Dermis microvascular lymphatic vessel endothelial cell (primary cell): ENCODE results near the gene KL. TPM values are rescaled to one million over a fixed set of nuclear protein-coding genes. Genes with fewer than 3 reads are reported as not detected.

Experiments used
- DNase-seq, 2 donors: peaks; one replicate each; pipeline versions ENCODE4 v3.0.0 to v3.0.0-alpha.2; 2010; ENCODE audit warnings: low read depth in 2 of 2
- total RNA-seq: library from RNA; depleted of rRNA; stranded (reverse); fragments of >200 nt; gene quantifications from 2 replicates; pipeline ENCODE4 v1.2.1, GENCODE V29; 2014

Gene KL
- total RNA-seq, 1 donor from 2014 or later, result under 0.01 TPM

DNA sequence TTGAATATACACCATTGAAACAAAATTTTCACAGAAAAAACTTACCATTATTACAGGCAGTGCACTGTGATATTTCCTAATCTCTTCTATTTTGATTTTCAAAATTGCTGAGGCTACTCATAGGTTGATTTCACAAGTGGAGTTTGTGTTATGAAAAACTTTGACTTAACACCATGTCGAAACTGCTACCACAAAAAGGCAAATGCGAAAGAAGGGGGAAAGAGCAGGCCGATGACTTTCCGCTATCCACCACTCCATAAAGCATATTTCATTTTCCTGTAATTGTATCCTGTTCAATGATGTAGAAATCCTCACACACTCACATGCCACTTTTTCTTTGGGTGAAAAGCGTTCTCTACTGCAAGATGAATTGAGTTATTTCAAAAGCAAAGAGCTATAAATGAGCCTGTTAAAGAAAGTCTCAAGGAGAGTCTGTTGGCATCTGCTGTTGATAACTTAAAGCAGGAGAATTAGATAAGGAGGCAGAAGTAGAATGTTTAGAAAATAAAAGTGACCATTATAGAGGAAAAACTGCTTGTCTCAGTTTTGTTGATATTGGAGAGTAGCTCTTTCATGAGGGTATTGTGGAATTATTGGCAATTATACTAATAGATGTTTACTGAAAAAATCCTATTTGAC lies 18.8 kb downstream of the KL start:
- DNase-seq, result no peak

DNA sequence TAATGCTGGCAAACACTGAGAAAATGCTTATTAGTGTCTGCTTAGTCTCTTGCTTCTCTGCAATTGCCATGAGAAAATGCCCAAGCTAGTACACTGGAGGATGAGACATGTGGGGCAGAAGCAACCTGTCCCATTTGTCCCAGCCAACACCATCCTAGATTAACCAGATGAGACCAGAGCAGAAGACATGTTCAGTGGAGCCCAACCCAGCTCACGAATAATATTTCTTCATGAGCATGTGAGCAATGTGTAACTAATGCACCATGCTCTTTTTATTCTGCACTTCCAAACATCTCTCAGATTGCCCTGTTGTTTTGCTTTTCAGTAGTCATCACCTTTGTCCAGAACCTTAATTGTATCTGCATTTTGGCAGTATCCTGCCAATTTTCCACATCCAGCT lies 21.4 kb downstream of the KL start:
- no peak for DNase-seq

DNA sequence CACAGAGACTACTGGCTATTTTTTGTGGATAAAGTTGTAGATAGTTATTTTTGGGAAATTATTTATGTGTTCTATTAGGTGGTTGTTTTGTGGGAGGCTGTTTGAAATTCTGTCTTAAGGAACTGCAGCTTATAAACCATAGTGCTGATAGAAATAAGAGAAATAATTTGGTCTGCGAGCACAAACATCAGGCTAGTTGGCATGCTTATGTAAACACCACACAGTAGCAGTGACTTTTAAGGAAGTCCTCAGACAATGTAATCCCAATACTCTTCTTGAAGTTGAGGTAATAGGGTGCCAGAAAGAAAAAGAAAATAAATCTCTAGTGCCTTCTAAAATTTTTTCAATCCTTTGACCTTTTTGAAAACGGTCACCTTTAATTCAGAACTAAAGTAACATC lies 23.9 kb downstream of the KL start:
- no peak for DNase-seq

DNA sequence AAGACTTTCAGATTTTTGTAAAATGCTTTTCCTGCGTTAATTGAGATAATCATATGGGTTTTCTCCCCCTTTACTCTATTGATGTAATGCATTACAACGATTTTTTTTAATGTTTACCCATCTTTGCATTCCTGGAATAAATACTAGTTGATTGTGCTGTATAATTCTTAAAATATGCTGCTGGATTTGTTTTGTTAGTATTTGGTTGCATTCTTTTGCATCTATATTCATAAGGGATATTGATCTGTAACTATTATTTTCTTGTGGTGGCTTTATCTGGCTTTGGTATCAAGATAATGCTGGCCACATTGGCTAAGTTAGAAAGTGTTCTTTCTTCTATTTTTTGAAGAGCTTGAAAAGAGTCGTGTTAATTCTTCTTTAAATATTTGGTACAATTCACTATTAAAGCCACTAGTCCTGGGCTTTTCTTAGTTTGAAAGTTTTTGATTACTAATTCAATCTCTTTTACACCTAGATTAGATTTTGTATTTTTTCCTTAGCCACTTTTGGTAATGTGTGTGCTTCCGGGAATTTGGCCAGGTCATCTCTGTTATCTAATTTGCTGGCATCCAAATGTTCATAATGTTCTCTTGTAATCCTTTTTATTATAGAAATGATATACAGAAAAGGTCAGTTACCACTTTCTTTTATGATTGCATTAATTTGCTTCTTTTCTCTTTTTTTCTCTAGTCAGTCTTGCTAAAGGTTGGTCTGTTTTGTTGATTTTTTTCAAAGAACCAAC lies 29.8 kb downstream of the KL start:
- DNase-seq, result no peak

DNA sequence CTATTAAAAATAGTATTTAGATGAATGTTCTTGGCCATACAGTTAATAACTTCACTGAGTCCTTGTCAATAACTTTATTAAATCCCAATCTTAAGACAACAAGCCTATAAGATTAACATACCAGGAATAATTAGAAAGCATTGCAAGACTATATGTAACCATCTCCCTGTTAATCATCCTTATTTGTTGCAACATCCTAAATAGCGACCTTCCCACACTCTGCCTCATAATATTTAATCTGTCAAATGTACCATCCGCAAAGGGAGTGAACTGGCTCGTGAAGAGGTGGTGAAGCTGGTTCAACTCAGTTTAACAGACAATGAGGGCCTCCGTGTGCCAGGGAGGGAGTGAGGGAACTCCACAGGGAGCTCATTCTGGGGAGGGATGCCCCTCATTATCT lies 33.9 kb downstream of the KL start:
- no peak for DNase-seq

DNA sequence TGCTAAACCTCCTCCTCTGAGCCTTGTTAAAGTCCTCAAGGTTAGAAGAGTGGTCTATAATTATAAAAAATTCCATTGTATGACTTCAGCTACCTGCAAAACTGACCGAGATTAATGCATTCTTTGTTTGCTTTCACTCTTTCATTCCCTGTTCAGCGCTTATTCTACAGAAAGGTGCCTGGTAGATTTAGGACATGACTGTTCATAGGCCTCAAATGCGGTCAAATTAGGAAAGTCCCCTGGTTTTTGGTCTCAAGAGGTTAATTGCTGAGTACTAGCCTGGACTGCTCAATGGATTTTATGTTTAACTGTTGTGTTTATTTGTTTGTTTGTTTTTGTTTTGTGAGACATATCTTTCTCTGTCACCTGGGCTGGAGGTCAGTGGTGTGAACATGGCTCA lies 35.4 kb downstream of the KL start:
- DNase-seq, result no peak

DNA sequence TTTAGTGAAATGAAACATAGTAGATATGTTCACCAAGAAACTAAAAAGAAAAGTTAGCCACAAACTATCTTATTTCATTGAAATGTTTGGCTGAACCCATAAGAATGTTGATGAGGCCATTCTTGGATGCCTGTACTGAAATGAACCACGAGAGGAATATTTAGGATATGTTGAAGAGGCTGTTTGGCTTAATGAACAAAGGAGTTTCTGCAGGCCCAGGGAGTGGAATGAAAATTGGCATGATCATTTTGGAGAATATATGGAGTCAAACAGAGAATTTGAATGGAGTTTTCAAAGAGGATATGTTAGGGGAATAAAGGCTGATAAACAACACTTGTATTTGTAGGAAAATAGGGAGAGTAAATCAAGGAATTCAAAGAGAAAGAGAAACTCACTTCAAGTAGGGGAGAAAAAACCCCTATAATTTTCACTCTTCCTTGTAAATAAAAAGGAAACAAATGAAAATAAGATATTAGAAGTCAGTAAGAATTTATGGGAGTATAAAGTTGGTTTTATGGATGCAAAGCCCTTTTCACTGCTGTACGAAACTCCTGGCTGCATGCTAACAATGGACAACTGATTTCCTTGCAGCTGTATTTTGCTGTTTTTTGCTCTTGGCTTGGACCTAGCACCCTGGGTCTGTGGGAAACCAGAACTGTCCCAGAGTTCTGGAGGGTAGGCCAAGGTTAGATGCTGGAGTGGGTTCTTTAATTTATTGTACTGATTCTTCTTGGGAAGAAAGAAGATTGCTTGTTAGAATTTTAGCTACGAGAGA lies 36.5 kb downstream of the KL start:
- DNase-seq, result no peak

DNA sequence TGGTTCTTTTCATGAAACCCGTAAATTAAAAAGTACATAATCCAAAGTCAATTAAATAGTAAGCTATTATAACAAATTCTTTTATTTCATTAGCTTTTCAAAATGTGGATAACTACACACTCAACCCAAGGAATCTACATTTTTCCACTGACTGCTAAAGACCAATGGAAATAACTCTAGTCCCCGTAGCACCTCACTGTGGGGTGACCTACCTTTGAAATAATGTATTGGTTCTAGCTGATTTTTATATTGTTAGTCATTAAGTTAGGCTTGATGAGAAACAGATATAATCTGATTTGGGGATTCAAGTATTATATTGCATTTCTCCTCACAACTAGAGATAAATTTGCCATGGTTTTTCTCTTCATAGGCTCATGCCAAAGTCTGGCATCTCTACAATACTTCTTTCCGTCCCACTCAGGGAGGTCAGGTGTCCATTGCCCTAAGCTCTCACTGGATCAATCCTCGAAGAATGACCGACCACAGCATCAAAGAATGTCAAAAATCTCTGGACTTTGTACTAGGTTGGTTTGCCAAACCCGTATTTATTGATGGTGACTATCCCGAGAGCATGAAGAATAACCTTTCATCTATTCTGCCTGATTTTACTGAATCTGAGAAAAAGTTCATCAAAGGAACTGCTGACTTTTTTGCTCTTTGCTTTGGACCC lies 37.3 kb downstream of the KL start:
- no peak for DNase-seq

DNA sequence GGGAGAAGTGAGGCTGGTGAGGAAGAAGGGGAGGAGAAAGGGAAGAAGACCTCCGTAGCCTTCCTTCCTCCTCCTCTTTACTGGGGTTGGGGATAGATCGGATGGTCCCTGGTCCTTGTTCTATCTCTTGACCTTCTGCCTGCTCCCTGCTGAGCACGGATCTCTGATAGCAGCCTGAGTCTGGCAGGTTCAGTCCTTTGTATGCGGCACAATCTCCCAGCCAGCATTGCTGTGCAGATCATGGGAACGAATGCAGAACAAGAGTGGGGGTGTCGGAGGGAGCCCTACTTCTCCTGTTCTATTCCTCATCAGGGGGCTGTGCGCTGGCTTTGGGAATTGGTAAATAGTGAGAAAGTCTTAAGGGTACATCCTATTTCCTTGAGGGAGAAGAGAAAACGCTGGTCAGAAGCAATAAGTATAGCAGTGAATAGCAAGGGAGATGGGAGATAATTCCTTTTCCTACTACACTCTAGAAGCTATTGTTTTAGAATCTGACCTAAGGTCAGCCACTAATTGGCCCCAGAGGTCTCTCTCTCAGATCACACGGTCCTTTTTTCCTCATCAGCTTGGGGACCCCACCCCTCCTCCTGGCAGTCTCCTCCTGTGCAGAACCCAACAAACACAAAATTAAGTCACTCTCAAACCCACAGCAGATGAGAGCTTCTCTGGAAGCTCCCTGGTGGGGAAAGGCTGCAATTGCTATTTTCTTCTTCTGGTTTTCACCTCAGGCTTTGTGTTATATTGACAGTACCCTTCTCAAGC lies 41.0 kb downstream of the KL start:
- DNase-seq, result peak in 1 of 2 donors; percentile 21

DNA sequence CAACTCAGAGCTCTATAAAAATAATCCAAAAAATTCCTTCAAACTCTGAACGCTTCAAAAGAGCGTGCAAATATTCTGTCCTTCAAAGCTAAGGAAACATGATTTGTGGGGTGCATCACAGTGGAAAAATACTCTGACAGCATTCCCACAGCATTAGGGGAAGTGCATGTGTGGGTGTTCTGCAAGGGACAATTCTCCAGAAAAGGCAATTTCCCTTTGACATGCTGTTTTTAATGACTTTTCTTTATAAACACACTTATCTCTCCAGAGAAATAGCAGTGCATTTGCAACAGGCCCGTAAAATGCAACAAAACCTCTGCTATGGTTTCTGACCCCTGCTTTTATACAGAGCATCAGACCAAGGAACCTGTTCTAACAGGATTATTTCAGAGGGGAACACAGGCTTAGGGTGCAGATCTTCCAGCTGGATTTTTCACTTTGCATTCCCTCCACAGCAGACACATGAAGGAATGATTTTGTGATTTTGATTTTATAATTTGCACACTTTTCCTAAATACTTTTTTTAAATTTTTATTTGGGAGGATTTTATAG lies 42.6 kb downstream of the KL start:
- DNase-seq, result no peak

DNA sequence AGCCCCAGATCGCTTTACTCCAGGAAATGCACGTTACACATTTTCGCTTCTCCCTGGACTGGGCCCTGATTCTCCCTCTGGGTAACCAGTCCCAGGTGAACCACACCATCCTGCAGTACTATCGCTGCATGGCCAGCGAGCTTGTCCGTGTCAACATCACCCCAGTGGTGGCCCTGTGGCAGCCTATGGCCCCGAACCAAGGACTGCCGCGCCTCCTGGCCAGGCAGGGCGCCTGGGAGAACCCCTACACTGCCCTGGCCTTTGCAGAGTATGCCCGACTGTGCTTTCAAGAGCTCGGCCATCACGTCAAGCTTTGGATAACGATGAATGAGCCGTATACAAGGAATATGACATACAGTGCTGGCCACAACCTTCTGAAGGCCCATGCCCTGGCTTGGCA lies 44.6 kb downstream of the KL start:
- no peak for DNase-seq

DNA sequence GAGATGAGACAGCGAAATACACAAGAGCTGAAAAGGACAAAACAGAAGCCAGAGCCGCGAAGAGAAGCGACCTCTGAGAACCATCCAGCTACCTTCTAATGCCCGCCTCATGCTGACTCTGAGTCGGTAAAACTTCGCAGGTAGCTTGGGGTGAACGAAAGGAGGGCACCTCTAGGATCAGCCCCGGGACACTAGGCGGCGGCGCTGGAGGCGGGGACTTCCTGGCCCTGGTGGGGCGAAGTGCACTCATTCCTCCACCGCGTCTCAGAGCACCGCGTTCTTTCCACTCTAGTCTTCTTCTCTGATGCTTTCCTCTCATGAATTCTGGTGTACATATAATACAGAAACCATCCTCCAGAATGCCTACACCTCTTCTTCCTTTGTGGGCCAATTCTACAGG lies 50.1 kb downstream of the KL start:
- DNase-seq, result no peak

DNA sequence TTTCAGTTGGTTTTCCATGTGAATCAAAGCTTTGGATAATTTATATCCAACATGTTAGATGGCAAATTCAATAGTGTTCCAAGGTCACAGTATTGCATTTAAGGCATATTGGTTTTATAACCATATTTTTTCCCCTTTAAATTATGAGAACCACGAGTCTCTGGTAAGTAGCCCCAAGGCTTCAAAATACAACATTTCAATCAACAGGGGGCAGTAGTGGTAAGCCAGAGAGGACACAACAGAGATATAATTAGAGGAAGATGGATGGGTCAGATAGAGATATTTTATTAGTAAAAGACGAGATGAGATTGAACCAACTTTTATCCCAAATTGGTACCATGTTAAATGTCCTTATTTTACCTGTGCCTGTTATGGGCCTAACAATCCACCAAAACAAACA lies 53.1 kb downstream of the KL start:
- DNase-seq, result peak in 1 of 2 donors; percentile 33

DNA sequence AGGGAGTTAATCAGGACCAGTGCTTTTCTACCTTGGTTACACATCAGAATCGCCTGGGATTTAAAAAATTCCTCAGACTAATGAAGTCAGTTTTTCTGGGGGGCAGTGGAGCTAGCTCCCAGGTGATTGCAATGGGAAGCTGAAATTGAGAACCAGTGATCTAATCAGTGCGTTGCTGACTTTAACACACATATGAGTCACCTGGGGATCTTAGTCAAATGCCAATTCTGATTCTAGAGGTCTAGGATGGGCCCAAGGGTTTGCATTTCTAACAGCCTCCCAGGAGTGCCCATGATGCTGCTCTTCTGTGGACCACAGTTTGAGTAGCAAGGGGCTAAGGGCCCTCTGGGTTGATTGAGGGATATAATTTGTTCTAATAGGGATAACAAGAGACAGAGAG lies 54.5 kb downstream of the KL start:
- DNase-seq, result no peak

DNA sequence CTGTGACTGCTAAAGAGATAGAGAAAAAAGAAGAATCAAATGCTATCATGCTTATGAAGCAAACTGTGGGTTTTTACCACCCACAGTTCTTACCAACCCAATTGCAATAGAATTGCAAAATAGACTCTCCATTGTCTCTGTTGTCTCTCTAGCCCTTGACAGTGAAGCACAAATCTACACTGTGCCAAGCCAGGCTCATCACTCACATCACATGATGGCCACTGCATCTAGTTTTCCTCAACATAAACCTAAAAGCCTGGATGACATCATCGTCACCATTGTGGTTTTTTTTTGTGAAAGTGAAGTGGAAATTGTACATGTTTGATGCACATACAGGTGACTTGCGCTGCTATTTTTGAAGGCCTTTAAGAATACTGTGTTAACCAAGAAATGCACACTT lies 56.1 kb downstream of the KL start:
- no peak for DNase-seq

DNA sequence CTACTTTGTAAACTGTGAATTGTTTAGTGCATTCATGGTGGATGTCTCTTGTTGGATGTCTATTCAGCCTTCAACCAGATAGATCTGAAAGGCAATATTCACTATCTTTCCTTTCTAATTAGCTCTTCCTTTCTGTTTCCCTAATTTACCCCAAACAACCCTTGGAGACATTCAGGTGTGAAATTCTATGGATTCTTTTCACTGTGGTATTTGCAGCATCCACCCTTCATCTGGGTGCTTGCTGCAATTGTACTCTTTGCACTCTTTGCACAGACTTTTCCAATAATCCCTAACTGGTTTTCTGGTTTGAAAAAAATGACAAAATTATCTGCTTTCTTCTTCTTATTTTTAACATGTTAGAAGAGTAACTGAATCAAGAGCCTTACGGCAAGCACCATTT lies 56.5 kb downstream of the KL start:
- no peak for DNase-seq

DNA sequence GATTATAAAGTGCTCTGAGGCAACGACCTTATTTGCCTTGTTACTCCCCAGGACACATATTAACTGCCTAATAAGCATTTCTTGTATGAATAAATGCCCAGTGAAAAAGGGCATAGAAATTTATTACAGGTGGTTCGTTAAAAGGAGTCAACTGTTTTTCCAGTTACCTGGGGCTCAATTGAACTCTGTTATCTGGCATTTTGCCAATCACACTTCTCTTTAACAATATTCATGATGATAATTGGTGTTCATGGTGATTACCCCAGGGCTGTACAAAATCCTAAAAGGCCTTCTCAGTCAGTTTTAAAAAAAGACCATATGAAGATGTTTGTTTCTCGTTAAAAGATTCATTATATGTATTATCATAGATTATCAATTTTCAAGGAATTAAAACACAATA lies 57.1 kb downstream of the KL start:
- DNase-seq, result no peak

DNA sequence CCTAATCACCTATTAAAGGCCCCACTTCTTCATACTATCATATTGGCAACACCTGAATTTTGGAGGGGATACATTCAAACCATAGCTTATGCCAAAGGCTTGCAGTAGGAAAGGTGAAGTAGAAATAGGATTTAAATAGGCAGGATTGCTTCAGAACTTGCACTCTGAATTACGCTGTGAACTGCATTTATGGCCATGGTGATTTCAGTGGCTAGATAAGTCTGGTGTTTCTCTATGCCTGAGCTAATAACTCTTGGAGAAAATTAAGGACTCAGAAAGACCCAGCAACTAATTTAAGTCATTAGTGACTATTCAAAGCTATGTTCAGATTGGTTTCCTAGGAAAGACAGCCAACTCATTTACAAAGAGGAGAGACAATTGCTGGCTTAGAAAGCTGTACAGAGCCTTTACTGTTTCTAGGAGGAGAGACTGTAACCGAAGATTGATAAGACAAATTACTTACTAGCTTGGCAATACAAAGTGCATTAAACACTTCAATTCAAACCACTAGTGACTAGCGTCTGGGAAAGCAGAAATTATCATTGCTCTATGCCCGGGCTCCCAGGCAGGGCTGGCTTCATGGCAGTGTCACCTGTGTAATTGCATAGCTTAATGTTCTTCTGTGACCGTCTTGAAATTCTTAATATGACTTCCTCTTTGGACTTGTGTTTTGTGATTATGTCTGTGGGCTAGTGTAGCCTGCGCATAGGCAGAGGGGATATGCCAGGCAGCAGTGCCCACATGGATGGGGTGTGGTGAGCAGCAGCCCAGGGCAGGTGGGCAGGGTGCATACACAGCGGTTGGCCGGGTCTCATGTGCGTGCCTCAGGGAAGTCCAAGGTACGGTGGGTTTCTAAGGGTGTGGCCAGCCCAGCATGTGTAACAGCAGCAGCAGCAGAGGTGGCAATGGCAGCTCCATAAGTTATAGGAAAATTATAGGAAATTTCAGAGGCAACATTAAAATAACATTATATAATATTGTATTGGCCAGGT lies 60.1 kb downstream of the KL start:
- DNase-seq, result no peak

DNA sequence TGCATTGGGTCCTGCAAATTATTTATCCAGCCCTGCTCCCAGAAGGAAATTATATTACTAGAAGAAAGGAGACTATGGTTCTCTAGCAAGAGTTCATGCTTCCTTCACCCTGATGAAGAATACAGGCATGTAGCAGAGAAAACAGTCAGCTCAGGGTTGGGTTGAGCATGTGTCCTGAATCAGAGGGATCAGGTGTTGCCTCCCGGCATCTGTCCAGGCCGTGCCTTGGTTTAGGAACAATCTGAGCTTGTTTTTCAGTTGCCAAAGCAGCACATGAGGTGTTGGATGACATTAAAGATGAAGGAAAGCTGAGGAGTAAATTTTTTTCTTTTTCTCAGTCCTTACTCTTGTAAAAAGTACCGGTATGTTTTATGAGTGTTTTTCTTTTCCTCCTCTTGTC lies 62.0 kb downstream of the KL start:
- no peak for DNase-seq

DNA sequence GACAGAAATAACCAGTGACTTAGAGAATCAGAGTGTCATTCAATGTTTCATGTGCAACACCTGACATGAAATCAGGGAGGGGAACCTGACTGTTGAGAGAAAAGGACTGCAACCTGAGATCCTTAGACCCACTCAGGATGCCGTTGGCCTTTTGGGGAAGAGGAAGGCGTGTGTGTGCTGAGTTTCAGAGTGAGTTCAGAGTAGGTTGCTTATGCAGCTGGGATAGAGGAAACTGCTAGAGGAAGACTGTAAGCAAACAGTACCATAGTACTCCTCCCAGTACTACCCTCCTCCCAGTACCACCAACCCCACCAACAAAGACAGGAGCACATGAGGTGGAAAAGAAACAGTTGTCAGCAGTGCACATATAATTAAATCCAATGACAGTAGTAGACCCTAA lies 63.7 kb downstream of the KL start:
- peak in 1 of 2 donors; percentile 61 for DNase-seq
